Measurements from ENCODE around the gene ZNF385C. TPM values are rescaled to one million over a fixed set of nuclear protein-coding genes. Genes with fewer than 3 reads are reported as not detected.

ZNF385C gene
- total RNA-seq, 6 experiments from 2014 or later, result 0.11 to 1.2 (median 0.11) TPM; not detected in 3

GRCh38 chr17:42088736-42089135, 9.5 kb downstream of the ZNF385C start:
- no peaks in the 10 kb centered on the region for H3K9me3 ChIP-seq
- no peak overlapping the region for H3K27ac ChIP-seq
- intact Hi-C loops (cut with DNase I), result no loop called here
- H3K27me3 ChIP-seq, result no peaks in the 10 kb centered on the region
- 93% methylated on average over 7 of the region's 8 CpGs for WGBS (ENCODE audit: insufficient coverage, low coverage, low lambda C conversion rate, missing lambda C conversion rate)
- no peak overlapping the region for H3K4me3 ChIP-seq
- DNase-seq (no peak), ATAC-seq (no peak)
- TF ChIP-seq POLR2A (IDR thresholded peaks at IDR 0.05), result no peak
- TF ChIP-seq, protein P1, sequence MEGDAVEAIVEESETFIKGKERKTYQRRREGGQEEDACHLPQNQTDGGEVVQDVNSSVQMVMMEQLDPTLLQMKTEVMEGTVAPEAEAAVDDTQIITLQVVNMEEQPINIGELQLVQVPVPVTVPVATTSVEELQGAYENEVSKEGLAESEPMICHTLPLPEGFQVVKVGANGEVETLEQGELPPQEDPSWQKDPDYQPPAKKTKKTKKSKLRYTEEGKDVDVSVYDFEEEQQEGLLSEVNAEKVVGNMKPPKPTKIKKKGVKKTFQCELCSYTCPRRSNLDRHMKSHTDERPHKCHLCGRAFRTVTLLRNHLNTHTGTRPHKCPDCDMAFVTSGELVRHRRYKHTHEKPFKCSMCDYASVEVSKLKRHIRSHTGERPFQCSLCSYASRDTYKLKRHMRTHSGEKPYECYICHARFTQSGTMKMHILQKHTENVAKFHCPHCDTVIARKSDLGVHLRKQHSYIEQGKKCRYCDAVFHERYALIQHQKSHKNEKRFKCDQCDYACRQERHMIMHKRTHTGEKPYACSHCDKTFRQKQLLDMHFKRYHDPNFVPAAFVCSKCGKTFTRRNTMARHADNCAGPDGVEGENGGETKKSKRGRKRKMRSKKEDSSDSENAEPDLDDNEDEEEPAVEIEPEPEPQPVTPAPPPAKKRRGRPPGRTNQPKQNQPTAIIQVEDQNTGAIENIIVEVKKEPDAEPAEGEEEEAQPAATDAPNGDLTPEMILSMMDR (IDR thresholded peaks at IDR 0.05), result no peak
- H3K4me1 ChIP-seq, result peaks cover 0 to 35% (median 0%) of the 10 kb centered on the region in 4 donors
- no peaks in the 10 kb centered on the region for H3K36me3 ChIP-seq

GRCh38 chr17:42087736-42088705, 10.3 kb downstream of the ZNF385C start:
- ATAC-seq, result peak; percentile 33 to 57 (median 50)
- Histone ChIP-seq H3K36me3 (no peaks in the 10 kb centered on the region), H3K4me3 (no peak overlapping the region), H3K4me1 (peaks cover 0 to 35% (median 0%) of the 10 kb centered on the region in 4 donors), H3K27me3 (no peaks in the 10 kb centered on the region), H3K9me3 (no peaks in the 10 kb centered on the region), H3K27ac (peak overlapping the region in 1 of 3 donors; percentile 26)
- WGBS (ENCODE audit: insufficient coverage, low coverage, low lambda C conversion rate, missing lambda C conversion rate), result 40% methylated on average over 6 of the region's 20 CpGs
- intact Hi-C loops (cut with DNase I), result no loop called here
- TF ChIP-seq POLR2A (IDR thresholded peaks at IDR 0.05), result no peak
- TF ChIP-seq, protein P1 (IDR thresholded peaks at IDR 0.05), result no peak
- DNase-seq, result no peak

DNA sequence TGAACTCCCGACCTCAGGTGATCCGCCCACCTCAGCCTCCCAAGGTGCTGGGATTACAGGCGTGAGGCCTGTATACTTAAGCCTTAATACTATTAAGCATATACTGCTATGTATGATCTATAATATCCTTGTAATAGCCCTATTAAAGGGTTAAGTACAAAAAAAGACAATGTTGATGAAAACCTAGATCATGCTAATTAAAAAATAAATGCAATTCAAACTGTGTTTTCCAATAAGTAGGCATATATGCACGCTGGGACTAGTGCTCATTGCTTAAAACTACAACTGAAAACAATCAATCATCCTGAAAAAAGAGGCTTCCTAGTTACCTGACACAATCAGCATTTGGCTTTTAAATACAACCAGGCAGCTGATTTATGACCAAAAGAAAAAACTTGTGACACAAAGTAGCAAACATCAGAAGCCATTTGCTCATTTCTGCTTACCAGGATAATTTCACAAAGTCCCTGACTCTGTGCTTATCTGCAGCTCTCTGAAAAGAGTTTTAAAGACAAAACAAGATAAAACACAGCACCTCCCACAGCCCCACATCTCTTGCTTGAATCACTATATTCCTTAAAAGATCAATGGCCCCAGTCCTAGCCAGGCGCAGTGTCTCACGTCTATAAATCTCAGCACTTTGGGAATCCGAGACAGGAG, 11.1 kb downstream of the ZNF385C start:
- Histone ChIP-seq H3K4me1 (peaks cover 0 to 33% (median 0%) of the 10 kb centered on the region in 4 donors), H3K27me3 (no peaks in the 10 kb centered on the region), H3K27ac (peak overlapping the region in 1 of 3 donors; percentile 26), H3K9me3 (no peaks in the 10 kb centered on the region), H3K36me3 (no peaks in the 10 kb centered on the region), H3K4me3 (no peak overlapping the region)
- TF ChIP-seq POLR2A (IDR thresholded peaks at IDR 0.05), result no peak
- TF ChIP-seq, protein P1 (IDR thresholded peaks at IDR 0.05), result no peak
- intact Hi-C loops (cut with DNase I), result no loop called here
- WGBS (ENCODE audit: insufficient coverage, low coverage, low lambda C conversion rate, missing lambda C conversion rate), result 53% methylated on average over 7 of the region's 7 CpGs
- ATAC-seq, result peak in 2 of 4 donors; percentile 18 to 40
- DNase-seq, result no peak

GRCh38 chr17:42081516-42082129, 16.6 kb downstream of the ZNF385C start:
- H3K4me3 ChIP-seq, result no peak overlapping the region
- DNase-seq (no peak), ATAC-seq (peak in 1 of 4 donors; percentile 19)
- TF ChIP-seq, protein P1 (IDR thresholded peaks at IDR 0.05), result no peak
- TF ChIP-seq POLR2A (IDR thresholded peaks at IDR 0.05), result no peak
- no peaks in the 10 kb centered on the region for H3K9me3 ChIP-seq
- H3K4me1 ChIP-seq, result peaks cover 0 to 3% (median 0%) of the 10 kb centered on the region in 4 donors
- no peaks in the 10 kb centered on the region for H3K36me3 ChIP-seq
- intact Hi-C loops (cut with DNase I), result no loop called here
- H3K27ac ChIP-seq, result no peak overlapping the region
- 93% methylated on average over 2 of the region's 9 CpGs for WGBS (ENCODE audit: insufficient coverage, low coverage, low lambda C conversion rate, missing lambda C conversion rate)
- no peaks in the 10 kb centered on the region for H3K27me3 ChIP-seq
